Caco-2 (cell line): ENCODE results near the gene BRD4. TPM values are rescaled to one million over a fixed set of nuclear protein-coding genes. Genes with fewer than 3 reads are reported as not detected.

ENCODE experiments used
- BruUV-seq: library from RNA; stranded (reverse); fragments of 400-500 nt; replicated peaks from 2 replicates; lab custom pipeline; 2021; lab: Mats Ljungman, UMichigan
- CTCF ChIA-PET: fragments of 300-600 bp; sonication (Branson Sonifier 250); formaldehyde crosslinking; loops from one replicate; lab custom pipeline; 2022; ENCODE audit warnings: antibody characterized with exemption; lab: Charles Lee
- POLR2A ChIA-PET: fragments of 300-600 bp; sonication (Branson Sonifier 250); formaldehyde crosslinking; loops from one replicate; lab custom pipeline; 2022; ENCODE audit warnings: antibody characterized with exemption; lab: Charles Lee
- DNase-seq, 2 experiments: peaks; one replicate each; pipeline versions ENCODE4 v3.0.0 to v3.0.0-alpha.2; 2020 to 2022
- H3K27me3 ChIP-seq: replicated peaks from 2 replicates; pipeline ENCODE4 v1.6.0; 2011; ENCODE audit warnings: low read length; ENCODE audit not compliant: control insufficient read depth, insufficient read depth
- H3K36me3 ChIP-seq: 2 replicates; pipeline ENCODE4 v1.5.1; 2011; ENCODE audit warnings: low read length; ENCODE audit not compliant: control insufficient read depth, insufficient read depth
- H3K4me1 ChIP-seq: fragments of 250-450 bp; sonication (Bioruptor Pico); 2 replicates; pipeline ENCODE4 v1.5.1; 2020; ENCODE audit warnings: mild to moderate bottlenecking
- H3K4me3 ChIP-seq: 2 replicates; pipeline ENCODE4 v1.5.1; 2011; ENCODE audit warnings: low read depth, mild to moderate bottlenecking, control low read depth, low read length
- H3K9me3 ChIP-seq: fragments of 250-450 bp; sonication (Bioruptor Pico); 2 replicates; pipeline ENCODE4 v1.5.1; 2020; ENCODE audit warnings: mild to moderate bottlenecking, moderate library complexity
- H3K27ac Mint-ChIP-seq: one replicate; pipeline ENCODE4 v1.8.0; 2022; ENCODE audit warnings: mixed read lengths; ENCODE audit not compliant: unreplicated experiment
- H3K27me3 Mint-ChIP-seq: one replicate; pipeline ENCODE4 v1.8.0; 2022; ENCODE audit warnings: mixed read lengths; ENCODE audit not compliant: insufficient read depth, unreplicated experiment
- H3K36me3 Mint-ChIP-seq: one replicate; pipeline ENCODE4 v1.8.0; 2022; ENCODE audit warnings: mild to moderate bottlenecking, mixed read lengths; ENCODE audit not compliant: insufficient read depth, unreplicated experiment
- H3K4me1 Mint-ChIP-seq: one replicate; pipeline ENCODE4 v1.8.0; 2022; ENCODE audit warnings: low read depth, mixed read lengths; ENCODE audit not compliant: unreplicated experiment
- H3K4me3 Mint-ChIP-seq: one replicate; pipeline ENCODE4 v1.8.0; 2022; ENCODE audit warnings: mild to moderate bottlenecking, moderate library complexity, mixed read lengths; ENCODE audit not compliant: unreplicated experiment
- H3K9me3 Mint-ChIP-seq: one replicate; pipeline ENCODE4 v1.8.0; 2022; ENCODE audit warnings: mixed read lengths; ENCODE audit not compliant: unreplicated experiment
- CTCF ChIP-seq, 2 experiments: fragments of 200-600 bp in 1 of 2; IDR thresholded peaks; 1 replicate in 1 of 2; 2 replicates in 1 of 2; pipeline versions ENCODE4 v1.5.1 to v1.8.0; 2011 to 2022; ENCODE audit warnings: antibody characterized with exemption in 1 of 2, control low read depth in 1 of 2, inconsistent platforms in 1 of 2, low read depth in 1 of 2, low read length in 1 of 2, mild to moderate bottlenecking in 1 of 2, moderate library complexity in 1 of 2; ENCODE audit not compliant: insufficient read depth in 1 of 2, severe bottlenecking in 1 of 2, unreplicated experiment in 1 of 2
- intact Hi-C: fragments of 100-400 bp; cut with micrococcal nuclease; formaldehyde crosslinking; loops from one replicate; pipeline ENCODE4 v1.10.0; 2022; ENCODE audit not compliant: unreplicated experiment
- total RNA-seq: library from RNA; stranded (reverse); gene quantifications from 2 replicates; pipeline ENCODE4 v1.2.3, GENCODE V29; 2022

The BRD4 gene
- total RNA-seq, 1 experiment from 2014 or later, result 170 TPM

GRCh38 chr19:15323496-15324235 lies 8.7 kb downstream of the BRD4 start:
- ChIA-PET POLR2A (no interaction called here), CTCF (no interaction called here)
- DNase-seq, result no peak
- no peaks in the 10 kb centered on the region for H3K27me3 ChIP-seq
- Mint-ChIP-seq H3K4me3 (no peak overlapping the region), H3K36me3 (peaks cover 34% of the 10 kb centered on the region), H3K27me3 (no peaks in the 10 kb centered on the region), H3K9me3 (no peaks in the 10 kb centered on the region), H3K4me1 (peaks cover 44% of the 10 kb centered on the region), H3K27ac (no peak overlapping the region)
- H3K4me3 ChIP-seq, result no peak overlapping the region
- H3K9me3 ChIP-seq, result no peaks in the 10 kb centered on the region
- no TSS peak for BruUV-seq
- H3K4me1 ChIP-seq, result peaks cover 37% of the 10 kb centered on the region
- no peak for TF ChIP-seq CTCF (IDR thresholded peaks at IDR 0.05; ENCODE audit: insufficient read depth in 1 of 2, low read depth in 1 of 2, low read length in 1 of 2, severe bottlenecking in 1 of 2, unreplicated experiment in 1 of 2)
- intact Hi-C loops, result no loop called here
- H3K36me3 ChIP-seq, result no peaks in the 10 kb centered on the region

- Mint-ChIP-seq H3K4me3 (no peak overlapping the region), H3K27me3 (no peaks in the 10 kb centered on the region), H3K4me1 (peaks cover 55% of the 10 kb centered on the region), H3K9me3 (no peaks in the 10 kb centered on the region), H3K36me3 (peaks cover 35% of the 10 kb centered on the region), H3K27ac (peak overlapping the region; percentile 47)
- ChIA-PET POLR2A (no interaction called here), CTCF (no interaction called here)
- TF ChIP-seq CTCF (IDR thresholded peaks at IDR 0.05; ENCODE audit: insufficient read depth in 1 of 2, low read depth in 1 of 2, low read length in 1 of 2, severe bottlenecking in 1 of 2, unreplicated experiment in 1 of 2), result no peak
- Histone ChIP-seq H3K27me3 (no peaks in the 10 kb centered on the region), H3K4me1 (peaks cover 46% of the 10 kb centered on the region), H3K36me3 (no peaks in the 10 kb centered on the region), H3K9me3 (no peaks in the 10 kb centered on the region), H3K4me3 (no peak overlapping the region)
- BruUV-seq, result no TSS peak
- intact Hi-C loops, result no loop called here
- DNase-seq, result no peak
Measured at GRCh38 chr19:15321739-15322138, 10.6 kb downstream of the BRD4 start.

GRCh38 chr19:15320116-15320515 lies 12.2 kb downstream of the BRD4 start:
- H3K27me3 ChIP-seq, result no peaks in the 10 kb centered on the region
- H3K4me1 ChIP-seq, result peaks cover 38% of the 10 kb centered on the region
- CTCF ChIA-PET, result no interaction called here
- intact Hi-C loops, result no loop called here
- H3K4me3 ChIP-seq, result no peak overlapping the region
- no peaks in the 10 kb centered on the region for H3K36me3 ChIP-seq
- no peak for DNase-seq
- no TSS peak for BruUV-seq
- Mint-ChIP-seq H3K4me3 (no peak overlapping the region), H3K4me1 (peaks cover 52% of the 10 kb centered on the region), H3K27me3 (no peaks in the 10 kb centered on the region), H3K36me3 (peaks cover 33% of the 10 kb centered on the region), H3K27ac (peak overlapping the region; percentile 61), H3K9me3 (no peaks in the 10 kb centered on the region)
- POLR2A ChIA-PET, result no interaction called here
- no peak for TF ChIP-seq CTCF (IDR thresholded peaks at IDR 0.05; ENCODE audit: insufficient read depth in 1 of 2, low read depth in 1 of 2, low read length in 1 of 2, severe bottlenecking in 1 of 2, unreplicated experiment in 1 of 2)
- no peaks in the 10 kb centered on the region for H3K9me3 ChIP-seq
